ENCODE results near the gene POLR3C.
A peak's percentile ranks its signal among the peaks of the same experiment; 100 is the strongest.

POLR3C gene

GRCh38 chr1:145859491-145860023, 35.6 kb downstream of the POLR3C start:
- H3K27ac ChIP-seq, result peak overlapping the region; percentile 86
- peak; percentile 20; the same call in 1 of the 2 replicates for TF ChIP-seq CTCF (IDR thresholded peaks at IDR 0.05)
- TF ChIP-seq ZFX (IDR thresholded peaks at IDR 0.05; ENCODE audit: borderline replicate concordance), result no peak

- no peak for TF ChIP-seq ZFX (IDR thresholded peaks at IDR 0.05; ENCODE audit: borderline replicate concordance)
- no peak for TF ChIP-seq CTCF (IDR thresholded peaks at IDR 0.05)
- H3K27ac ChIP-seq, result no peak overlapping the region
Measured at GRCh38 chr1:145863282-145864018, 39.5 kb downstream of the POLR3C start.

- TF ChIP-seq CTCF (IDR thresholded peaks at IDR 0.05), result no peak
- TF ChIP-seq ZFX (IDR thresholded peaks at IDR 0.05; ENCODE audit: borderline replicate concordance), result no peak
- no peak overlapping the region for H3K27ac ChIP-seq
Measured at GRCh38 chr1:145868232-145868631, 44.2 kb downstream of the POLR3C start.

GRCh38 chr1:145871994-145872924, 48.3 kb downstream of the POLR3C start:
- no peak overlapping the region for H3K27ac ChIP-seq
- TF ChIP-seq ZFX (IDR thresholded peaks at IDR 0.05; ENCODE audit: borderline replicate concordance) (no peak), CTCF (IDR thresholded peaks at IDR 0.05) (no peak)

GRCh38 chr1:145874646-145875045, 50.6 kb downstream of the POLR3C start:
- H3K27ac ChIP-seq, result no peak overlapping the region
- TF ChIP-seq CTCF (IDR thresholded peaks at IDR 0.05) (no peak), ZFX (IDR thresholded peaks at IDR 0.05; ENCODE audit: borderline replicate concordance) (no peak)

- TF ChIP-seq ZFX (IDR thresholded peaks at IDR 0.05; ENCODE audit: borderline replicate concordance) (no peak), CTCF (IDR thresholded peaks at IDR 0.05) (no peak)
- H3K27ac ChIP-seq, result no peak overlapping the region
Measured at GRCh38 chr1:145877923-145878486, 54.0 kb downstream of the POLR3C start.
